Measurements from ENCODE around the gene MAP3K5. TPM values are rescaled to one million over a fixed set of nuclear protein-coding genes. Genes with fewer than 3 reads are reported as not detected.
A peak's percentile ranks its signal among the peaks of the same experiment; 100 is the strongest.

Gene MAP3K5
- total RNA-seq, 1 donor from 2014 or later, result 0.09 TPM

DNA sequence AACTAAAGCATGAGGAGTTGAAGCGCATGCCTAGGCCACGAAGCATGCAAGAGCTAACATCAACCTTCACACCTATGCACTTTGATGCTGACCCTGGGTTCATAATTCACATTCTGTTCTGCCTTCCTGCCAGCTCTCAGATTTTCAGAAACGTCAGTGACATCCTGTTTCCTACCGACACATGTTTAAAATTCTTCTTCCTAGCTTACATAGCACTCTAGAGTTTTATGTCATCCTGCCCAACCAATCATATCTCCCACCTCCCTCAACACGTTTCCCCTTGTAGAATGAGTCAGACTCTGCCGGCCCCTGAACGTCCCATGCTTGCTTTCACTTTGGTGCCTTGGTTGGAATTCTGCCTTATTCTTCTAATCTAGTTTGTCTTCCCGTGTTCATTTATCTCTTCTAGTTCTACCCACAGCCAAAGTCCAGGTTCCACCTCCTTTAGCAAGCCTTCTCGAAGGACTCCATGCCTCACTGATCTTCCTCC lies 144.9 kb downstream of the MAP3K5 start:
- Mint-ChIP-seq H3K4me3 (no peak overlapping the region), H3K27ac (ENCODE audit: unreplicated experiment) (no peak overlapping the region), H3K9me3 (no peaks in the 10 kb centered on the region), H3K36me3 (ENCODE audit: low read depth) (no peaks in the 10 kb centered on the region), H3K27me3 (ENCODE audit: low read depth) (peaks cover 2% of the 10 kb centered on the region), H3K4me1 (no peaks in the 10 kb centered on the region)
- TF ChIP-seq, protein P1, sequence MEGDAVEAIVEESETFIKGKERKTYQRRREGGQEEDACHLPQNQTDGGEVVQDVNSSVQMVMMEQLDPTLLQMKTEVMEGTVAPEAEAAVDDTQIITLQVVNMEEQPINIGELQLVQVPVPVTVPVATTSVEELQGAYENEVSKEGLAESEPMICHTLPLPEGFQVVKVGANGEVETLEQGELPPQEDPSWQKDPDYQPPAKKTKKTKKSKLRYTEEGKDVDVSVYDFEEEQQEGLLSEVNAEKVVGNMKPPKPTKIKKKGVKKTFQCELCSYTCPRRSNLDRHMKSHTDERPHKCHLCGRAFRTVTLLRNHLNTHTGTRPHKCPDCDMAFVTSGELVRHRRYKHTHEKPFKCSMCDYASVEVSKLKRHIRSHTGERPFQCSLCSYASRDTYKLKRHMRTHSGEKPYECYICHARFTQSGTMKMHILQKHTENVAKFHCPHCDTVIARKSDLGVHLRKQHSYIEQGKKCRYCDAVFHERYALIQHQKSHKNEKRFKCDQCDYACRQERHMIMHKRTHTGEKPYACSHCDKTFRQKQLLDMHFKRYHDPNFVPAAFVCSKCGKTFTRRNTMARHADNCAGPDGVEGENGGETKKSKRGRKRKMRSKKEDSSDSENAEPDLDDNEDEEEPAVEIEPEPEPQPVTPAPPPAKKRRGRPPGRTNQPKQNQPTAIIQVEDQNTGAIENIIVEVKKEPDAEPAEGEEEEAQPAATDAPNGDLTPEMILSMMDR (conservative IDR thresholded peaks at IDR 0.05), result no peak
- no peak for DNase-seq (ENCODE audit: low read depth, low spot score)

DNA sequence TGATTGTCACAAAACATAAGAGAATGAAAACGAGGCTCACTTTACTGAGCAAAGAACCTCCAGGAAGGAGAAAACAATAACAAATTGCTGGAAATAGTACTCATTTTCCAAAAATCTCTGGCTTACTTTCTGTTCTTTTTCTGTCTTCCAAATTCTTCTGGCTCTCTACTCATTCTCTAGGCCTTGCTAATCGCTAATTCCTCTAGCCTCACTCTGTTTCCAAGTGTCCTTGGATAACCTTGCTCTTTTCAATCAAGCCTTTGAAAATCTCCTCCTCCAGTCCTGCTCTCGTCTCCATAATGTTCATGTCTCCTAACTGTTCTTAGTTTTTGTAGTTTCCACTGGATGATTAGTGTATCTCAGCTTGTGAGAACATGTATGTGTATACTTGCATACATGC lies 145.9 kb downstream of the MAP3K5 start:
- Mint-ChIP-seq H3K4me1 (no peaks in the 10 kb centered on the region), H3K27me3 (ENCODE audit: low read depth) (peaks cover 2% of the 10 kb centered on the region), H3K27ac (ENCODE audit: unreplicated experiment) (no peak overlapping the region), H3K36me3 (ENCODE audit: low read depth) (no peaks in the 10 kb centered on the region), H3K9me3 (no peaks in the 10 kb centered on the region), H3K4me3 (no peak overlapping the region)
- TF ChIP-seq, protein P1 (conservative IDR thresholded peaks at IDR 0.05), result no peak
- DNase-seq (ENCODE audit: low read depth, low spot score), result no peak

DNA sequence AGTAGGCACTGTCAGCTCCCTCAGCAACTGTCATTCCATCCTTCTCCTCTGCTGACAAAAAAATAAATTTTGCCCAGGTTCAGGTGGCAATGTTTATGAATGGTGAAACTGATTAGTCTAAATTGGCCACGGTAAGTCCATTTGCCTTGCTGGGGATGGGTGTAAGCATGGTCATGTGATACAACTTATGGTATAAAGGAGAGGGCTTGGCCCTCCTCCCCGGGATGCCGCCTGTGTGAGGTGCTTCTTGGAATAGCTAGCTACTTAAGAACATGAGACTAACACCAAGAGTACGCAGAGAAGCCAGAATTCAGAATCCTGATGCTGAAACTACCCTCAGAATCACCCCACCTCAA lies 147.7 kb downstream of the MAP3K5 start:
- Mint-ChIP-seq H3K4me1 (no peaks in the 10 kb centered on the region), H3K27me3 (ENCODE audit: low read depth) (peaks cover 2% of the 10 kb centered on the region), H3K27ac (ENCODE audit: unreplicated experiment) (no peak overlapping the region), H3K9me3 (no peaks in the 10 kb centered on the region), H3K36me3 (ENCODE audit: low read depth) (no peaks in the 10 kb centered on the region), H3K4me3 (no peak overlapping the region)
- no peak for DNase-seq (ENCODE audit: low read depth, low spot score)
- TF ChIP-seq, protein P1 (conservative IDR thresholded peaks at IDR 0.05), result no peak

DNA sequence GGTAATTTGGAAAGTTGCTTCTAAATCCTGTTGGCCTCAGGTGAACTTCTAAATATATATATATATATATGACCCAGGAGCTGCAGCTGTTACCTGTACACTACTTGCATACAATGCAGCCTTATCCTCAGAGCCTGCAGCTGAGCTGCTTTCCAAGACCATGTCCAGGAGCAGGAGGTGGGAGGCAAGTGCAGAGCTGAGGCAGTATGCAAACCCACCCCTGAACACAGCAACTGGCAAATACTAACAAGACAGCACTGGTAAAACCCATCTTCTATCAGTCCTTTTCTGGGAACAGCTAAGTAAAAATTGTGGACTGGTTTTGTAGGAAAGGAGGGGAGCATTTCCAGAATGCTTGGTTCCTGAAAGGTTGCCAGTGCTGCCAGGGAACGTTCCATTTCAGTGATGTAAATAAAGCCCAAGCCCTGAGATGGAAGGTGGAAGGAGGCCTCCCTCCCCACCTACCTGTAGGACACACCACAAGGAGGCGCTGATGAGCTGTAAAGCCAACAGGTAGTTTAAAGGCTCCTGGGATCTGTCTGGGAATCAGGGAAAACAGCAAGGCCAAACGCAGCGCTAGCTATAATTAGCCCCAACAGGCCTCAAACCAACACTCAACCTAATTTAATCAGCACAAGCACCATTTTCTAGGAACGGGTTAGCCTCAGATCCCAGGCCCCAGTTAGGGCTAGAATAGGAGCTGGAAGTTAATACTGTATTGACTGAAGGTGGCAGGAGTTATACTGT lies 148.3 kb downstream of the MAP3K5 start:
- no peaks in the 10 kb centered on the region for H3K4me1 Mint-ChIP-seq
- no peak overlapping the region for H3K4me3 Mint-ChIP-seq
- H3K36me3 Mint-ChIP-seq (ENCODE audit: low read depth), result no peaks in the 10 kb centered on the region
- no peak overlapping the region for H3K27ac Mint-ChIP-seq (ENCODE audit: unreplicated experiment)
- no peaks in the 10 kb centered on the region for H3K9me3 Mint-ChIP-seq
- DNase-seq (ENCODE audit: low read depth, low spot score), result peak; percentile 86
- peaks cover 2% of the 10 kb centered on the region for H3K27me3 Mint-ChIP-seq (ENCODE audit: low read depth)
- TF ChIP-seq, protein P1 (conservative IDR thresholded peaks at IDR 0.05), result peak; percentile 94

DNA sequence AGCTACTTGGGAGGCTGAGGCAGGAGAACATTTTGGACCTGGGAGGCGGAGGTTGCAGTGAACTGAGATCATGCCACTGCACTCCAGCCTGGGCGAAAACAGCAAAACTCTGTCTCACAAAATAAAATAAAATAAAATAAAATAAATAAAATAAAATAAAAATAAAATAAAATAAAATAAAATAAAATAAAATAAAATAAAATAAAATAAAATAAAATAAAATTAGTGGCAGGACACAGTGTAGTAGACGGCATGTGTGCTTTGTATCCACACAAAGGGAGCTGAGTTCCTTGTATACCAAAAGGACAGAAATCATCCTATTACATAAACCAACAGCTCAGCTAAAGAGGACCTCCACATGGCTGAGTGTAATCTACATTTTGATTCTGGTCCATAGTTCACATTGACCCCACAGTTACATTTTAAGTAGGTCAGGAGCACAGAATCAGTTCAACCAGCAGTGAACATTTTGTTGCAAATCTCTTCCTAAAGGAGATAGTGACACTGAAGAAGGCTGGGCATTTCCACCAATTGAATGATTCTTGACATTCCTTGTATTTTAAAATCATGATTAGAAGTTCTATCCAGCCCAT lies 150.3 kb downstream of the MAP3K5 start:
- Mint-ChIP-seq H3K4me3 (no peak overlapping the region), H3K27ac (ENCODE audit: unreplicated experiment) (no peak overlapping the region), H3K4me1 (no peaks in the 10 kb centered on the region), H3K9me3 (no peaks in the 10 kb centered on the region), H3K27me3 (ENCODE audit: low read depth) (peaks cover 2% of the 10 kb centered on the region), H3K36me3 (ENCODE audit: low read depth) (no peaks in the 10 kb centered on the region)
- no peak for DNase-seq (ENCODE audit: low read depth, low spot score)
- TF ChIP-seq, protein P1 (conservative IDR thresholded peaks at IDR 0.05), result no peak
